ENCODE measurements around the gene LIPE.

DNA sequence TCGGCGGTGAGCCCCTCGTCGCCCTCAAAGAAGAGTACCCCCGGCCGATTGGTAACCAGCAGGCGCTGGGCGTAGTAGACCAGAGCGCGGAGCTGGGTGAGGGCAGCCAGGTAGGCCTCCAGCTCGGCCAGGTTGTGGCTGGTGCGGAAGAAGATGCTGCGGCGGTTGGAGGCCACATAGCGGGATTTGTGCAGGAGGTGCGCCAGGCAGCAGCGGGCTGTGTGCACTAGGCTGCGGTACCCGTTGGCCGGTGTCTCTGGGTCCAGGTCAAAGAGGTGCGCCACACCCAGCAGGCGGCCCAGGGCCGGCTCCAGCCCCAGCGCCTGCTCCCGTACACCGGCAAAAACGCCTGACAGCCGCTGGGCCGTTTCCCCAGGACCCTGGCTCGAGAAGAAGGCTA lies 16.8 kb downstream of the LIPE start:
- TF ChIP-seq, protein P1, sequence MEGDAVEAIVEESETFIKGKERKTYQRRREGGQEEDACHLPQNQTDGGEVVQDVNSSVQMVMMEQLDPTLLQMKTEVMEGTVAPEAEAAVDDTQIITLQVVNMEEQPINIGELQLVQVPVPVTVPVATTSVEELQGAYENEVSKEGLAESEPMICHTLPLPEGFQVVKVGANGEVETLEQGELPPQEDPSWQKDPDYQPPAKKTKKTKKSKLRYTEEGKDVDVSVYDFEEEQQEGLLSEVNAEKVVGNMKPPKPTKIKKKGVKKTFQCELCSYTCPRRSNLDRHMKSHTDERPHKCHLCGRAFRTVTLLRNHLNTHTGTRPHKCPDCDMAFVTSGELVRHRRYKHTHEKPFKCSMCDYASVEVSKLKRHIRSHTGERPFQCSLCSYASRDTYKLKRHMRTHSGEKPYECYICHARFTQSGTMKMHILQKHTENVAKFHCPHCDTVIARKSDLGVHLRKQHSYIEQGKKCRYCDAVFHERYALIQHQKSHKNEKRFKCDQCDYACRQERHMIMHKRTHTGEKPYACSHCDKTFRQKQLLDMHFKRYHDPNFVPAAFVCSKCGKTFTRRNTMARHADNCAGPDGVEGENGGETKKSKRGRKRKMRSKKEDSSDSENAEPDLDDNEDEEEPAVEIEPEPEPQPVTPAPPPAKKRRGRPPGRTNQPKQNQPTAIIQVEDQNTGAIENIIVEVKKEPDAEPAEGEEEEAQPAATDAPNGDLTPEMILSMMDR (conservative IDR thresholded peaks at IDR 0.05 in 1 of 2, IDR thresholded peaks at IDR 0.05 in 1 of 2; ENCODE audit: extremely low read depth in 1 of 2, insufficient read depth in 1 of 2, low read depth in 1 of 2, low read length in 2 of 2) = no peak
- no peak for TF ChIP-seq EZH2 (IDR thresholded peaks at IDR 0.05; ENCODE audit: borderline replicate concordance, low read length)

All from mammary epithelial cell (primary cell).